Liver (tissue), 2 donors: ENCODE results near the gene ASPG.

Source experiments
- CTCF ChIP-seq: fragments of 150-350 bp; IDR thresholded peaks from 2 replicates; pipeline ENCODE4 v1.5.1; 2017; ENCODE audit warnings: improper control_type of control experiment, low read depth, low read length; ENCODE audit not compliant: missing input control
- FOXA1 ChIP-seq: IDR thresholded peaks from 2 replicates; pipeline ENCODE4 v1.6.1; 2016; ENCODE audit warnings: antibody characterized with exemption
- donor health status: healthy.

- TF ChIP-seq CTCF = no peak
- no peak for TF ChIP-seq FOXA1
Observed at GRCh38 chr14:104156142-104156541, 70.6 kb downstream of the ASPG start.
